ENCODE data around the gene ERF. TPM values are rescaled to one million over a fixed set of nuclear protein-coding genes. Genes with fewer than 3 reads are reported as not detected.

ERF gene
- total and polyA plus RNA-seq, 10 of the 15 experiments (the other 5 are each of a cell fraction or from before 2014, with no cell fraction given): 0.02 to 51.8 (median 14.4) TPM

GRCh38 chr19:42270346-42271044 is 15.6 kb upstream of the ERF start (continued):
- TF ChIP-seq PRDM15 (CRISPR knock-in tag; IDR thresholded peaks at IDR 0.05) (no peak), NR2F1 (conservative IDR thresholded peaks at IDR 0.05) (peak; percentile 51; the same call in 1 of the 2 replicates), CHD1 (IDR thresholded peaks at IDR 0.05; ENCODE audit: low read depth, low read length) (no peak), CBX3 (IDR thresholded peaks at IDR 0.05; ENCODE audit: borderline replicate concordance, low read depth) (no peak), NR2C1 (IDR thresholded peaks at IDR 0.05) (no peak), ZNF687 (IDR thresholded peaks at IDR 0.05) (no peak), CREM (IDR thresholded peaks at IDR 0.05; ENCODE audit: low read depth) (peak; percentile 52), MTA3 (IDR thresholded peaks at IDR 0.05; ENCODE audit: borderline replicate concordance, low read length) (no peak), SMAD5 (IDR thresholded peaks at IDR 0.05; ENCODE audit: low read depth) (peak; percentile 40; the same call in 1 of the 2 replicates), ZNF207 (IDR thresholded peaks at IDR 0.05; ENCODE audit: borderline replicate concordance) (no peak; the same call in 1 of the 2 replicates), IRF4 (IDR thresholded peaks at IDR 0.05; ENCODE audit: low read depth, low read length) (no peak), SUZ12 (IDR thresholded peaks at IDR 0.05; ENCODE audit: unreplicated experiment) (no peak), TCF7 (IDR thresholded peaks at IDR 0.05; ENCODE audit: borderline replicate concordance) (no peak), PAX8 (IDR thresholded peaks at IDR 0.05) (no peak), ZBTB40 (IDR thresholded peaks at IDR 0.05; ENCODE audit: borderline replicate concordance) (peak; percentile 42; the same call in 1 of the 2 replicates), ATF7 (IDR thresholded peaks at IDR 0.05; ENCODE audit: low read depth) (peak; percentile 77; the same call in 1 of the 2 replicates), POLR2AphosphoS5 (IDR thresholded peaks at IDR 0.05; ENCODE audit: low read length) (peak; percentile 71)
